ENCODE data around the gene GLT8D1.
"Not testable (repeated sequence)": the region's sequence is repeated elsewhere in the genome, so short reads cannot be mapped to it uniquely, and the experiment has no call there.

Gene GLT8D1, protein sequence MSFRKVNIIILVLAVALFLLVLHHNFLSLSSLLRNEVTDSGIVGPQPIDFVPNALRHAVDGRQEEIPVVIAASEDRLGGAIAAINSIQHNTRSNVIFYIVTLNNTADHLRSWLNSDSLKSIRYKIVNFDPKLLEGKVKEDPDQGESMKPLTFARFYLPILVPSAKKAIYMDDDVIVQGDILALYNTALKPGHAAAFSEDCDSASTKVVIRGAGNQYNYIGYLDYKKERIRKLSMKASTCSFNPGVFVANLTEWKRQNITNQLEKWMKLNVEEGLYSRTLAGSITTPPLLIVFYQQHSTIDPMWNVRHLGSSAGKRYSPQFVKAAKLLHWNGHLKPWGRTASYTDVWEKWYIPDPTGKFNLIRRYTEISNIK

DNA sequence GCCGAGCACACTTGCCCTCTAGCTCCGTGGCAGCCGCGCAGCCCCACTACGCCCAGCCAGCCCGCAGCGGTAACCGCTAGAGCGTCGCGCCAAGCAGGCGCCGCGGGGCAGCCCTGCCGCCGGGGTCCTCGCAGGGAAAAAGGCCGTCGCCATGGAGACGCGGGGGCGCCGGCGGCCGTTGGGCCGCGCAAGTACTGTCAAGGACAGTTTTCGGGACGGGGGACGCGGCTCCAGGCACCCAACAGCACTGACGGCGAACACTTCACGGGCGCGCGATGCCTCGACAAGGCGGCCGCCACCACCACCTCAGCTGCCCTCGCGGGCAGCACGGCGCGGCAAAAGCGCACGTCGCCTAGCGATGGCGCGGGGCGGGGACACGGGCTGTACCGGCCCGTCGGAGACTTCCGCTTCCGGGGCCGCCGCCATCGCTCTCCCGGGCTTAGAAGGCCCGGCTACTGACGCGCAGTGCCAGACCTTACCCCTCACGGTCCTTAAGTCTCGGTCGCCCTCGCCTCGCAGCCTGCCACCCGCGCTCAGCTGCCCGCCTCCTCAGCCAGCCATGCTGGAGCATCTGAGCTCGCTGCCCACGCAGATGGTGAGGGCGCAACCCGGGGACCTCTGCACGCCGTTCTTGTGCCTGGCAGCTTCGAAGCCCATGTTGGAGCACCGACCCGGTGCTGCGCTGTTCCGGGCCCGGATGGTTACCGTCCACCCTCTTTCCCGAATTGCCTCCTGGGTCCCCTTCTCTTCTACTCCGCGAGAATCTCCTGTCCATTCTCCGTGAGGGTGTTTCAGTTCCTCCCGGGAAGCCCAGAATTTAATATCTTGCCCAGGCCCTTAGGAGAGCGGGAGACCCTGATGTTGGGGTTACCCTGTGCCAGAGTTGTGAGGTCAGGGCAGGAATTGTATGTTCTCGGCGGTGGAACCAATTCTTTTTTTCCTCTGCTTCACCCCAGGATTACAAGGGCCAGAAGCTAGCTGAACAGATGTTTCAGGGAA, at the start of gene GLT8D1, which contains the start of gene SPCS1:
Gene GLT8D1, minus strand, starts transcription at position 104 of the 999 bp plus-strand sequence. CDS start 5,331 bp downstream, outside the sequence.
Gene SPCS1, plus strand, starts transcription at position 419 of the 999 bp plus-strand sequence. Its CDS starts 141 bp downstream, at position 560.
- Histone ChIP-seq H3K4me1 (ENCODE audit: control insufficient read depth, insufficient read depth, low read length) (peaks cover 21% of the 10 kb centered on the region), H3K9me3 (ENCODE audit: control insufficient read depth, low read length) (no peaks in the 10 kb centered on the region), H3K27me3 (ENCODE audit: control insufficient read depth, insufficient read depth, low read length) (no peaks in the 10 kb centered on the region), H3K9ac (ENCODE audit: low read length) (peak within 1 kb of the TSS; percentile 91), H3K4me3 (ENCODE audit: low read length) (peak within 1 kb of the TSS; percentile 68), H3K36me3 (ENCODE audit: control insufficient read depth, insufficient read depth, low read length) (no peaks in the 10 kb centered on the region)

DNA sequence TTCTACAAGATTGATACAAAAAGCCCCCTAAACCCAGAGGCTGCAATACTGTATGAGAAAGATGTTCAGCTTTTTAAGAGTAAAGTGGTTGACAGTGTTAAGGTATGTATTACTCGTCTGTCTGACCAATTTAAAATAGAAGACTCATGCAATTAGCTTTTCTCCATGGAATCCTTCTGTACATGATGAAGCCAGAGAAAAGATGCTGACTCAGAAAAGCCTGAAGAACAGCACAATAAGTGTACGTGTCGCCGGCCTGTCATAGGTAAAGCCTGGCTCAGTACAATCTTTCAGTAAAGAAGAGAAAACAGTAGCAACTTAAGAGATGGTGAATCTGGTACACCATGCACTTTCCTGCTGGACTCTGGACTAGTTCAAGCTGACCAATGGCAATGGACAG, 48.8 kb upstream of the GLT8D1 start:
- Histone ChIP-seq H3K36me3 (ENCODE audit: control insufficient read depth, insufficient read depth, low read length) (peaks cover 7% of the 10 kb centered on the region), H3K4me3 (ENCODE audit: low read length) (no peak overlapping the region), H3K9ac (ENCODE audit: low read length) (no peak overlapping the region), H3K9me3 (ENCODE audit: control insufficient read depth, low read length) (no peaks in the 10 kb centered on the region), H3K4me1 (ENCODE audit: control insufficient read depth, insufficient read depth, low read length) (peaks cover 7% of the 10 kb centered on the region), H3K27me3 (ENCODE audit: control insufficient read depth, insufficient read depth, low read length) (no peaks in the 10 kb centered on the region)

DNA sequence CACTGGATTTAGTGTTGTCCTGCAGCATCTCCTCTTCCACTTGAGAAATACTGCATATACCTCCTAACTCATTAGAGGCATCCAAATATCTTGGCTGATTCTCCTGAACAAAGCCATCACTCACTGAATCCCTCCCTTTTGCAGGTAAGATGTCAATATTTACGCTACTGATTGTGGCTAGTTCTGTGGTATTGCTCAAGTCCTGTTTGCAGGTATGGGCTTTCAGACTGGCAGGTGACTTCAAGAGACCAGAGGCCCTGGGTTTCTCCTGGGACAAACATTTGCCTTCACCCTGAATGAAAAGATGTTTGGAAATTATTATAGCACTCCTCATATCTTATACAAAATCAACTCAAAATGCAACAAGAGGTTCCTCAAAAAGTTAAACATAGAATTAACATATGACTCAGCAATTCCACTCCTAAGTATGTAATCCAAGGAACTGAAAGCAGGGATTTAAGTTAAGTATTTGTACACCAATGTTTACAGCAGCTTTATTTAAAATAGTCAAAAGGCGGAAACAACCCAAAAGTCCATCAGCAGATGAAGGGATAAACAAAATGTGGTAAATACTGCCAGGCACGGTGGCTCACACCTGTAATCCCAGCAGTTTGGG, 46.6 kb upstream of the GLT8D1 start:
- Histone ChIP-seq H3K9ac (ENCODE audit: low read length) (no peak overlapping the region), H3K4me3 (ENCODE audit: low read length) (no peak overlapping the region), H3K27me3 (ENCODE audit: control insufficient read depth, insufficient read depth, low read length) (no peaks in the 10 kb centered on the region), H3K9me3 (ENCODE audit: control insufficient read depth, low read length) (no peaks in the 10 kb centered on the region), H3K36me3 (ENCODE audit: control insufficient read depth, insufficient read depth, low read length) (peaks cover 7% of the 10 kb centered on the region), H3K4me1 (ENCODE audit: control insufficient read depth, insufficient read depth, low read length) (peaks cover 7% of the 10 kb centered on the region)

DNA sequence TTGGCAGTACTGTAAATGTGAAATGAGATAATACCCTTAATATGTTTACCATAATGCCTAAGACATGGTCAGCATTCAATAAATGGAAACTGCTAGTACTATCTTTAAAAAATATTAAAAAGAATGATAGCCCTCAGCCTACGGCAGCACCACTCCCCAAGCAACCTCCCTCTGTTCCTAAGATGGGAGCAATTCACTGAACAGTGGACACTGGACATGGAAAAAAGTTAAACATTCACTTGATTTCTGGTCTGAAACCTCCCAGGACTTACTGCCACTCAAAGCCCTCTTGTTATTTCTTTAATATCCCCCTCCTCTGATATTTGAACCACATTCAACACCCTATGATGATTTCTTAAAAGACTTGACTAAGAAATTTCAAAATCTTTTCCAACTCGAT, 38.1 kb upstream of the GLT8D1 start:
- H3K36me3 ChIP-seq (ENCODE audit: control insufficient read depth, insufficient read depth, low read length) = no peaks in the 10 kb centered on the region
- no peak overlapping the region for H3K9ac ChIP-seq (ENCODE audit: low read length)
- no peaks in the 10 kb centered on the region for H3K27me3 ChIP-seq (ENCODE audit: control insufficient read depth, insufficient read depth, low read length)
- no peaks in the 10 kb centered on the region for H3K9me3 ChIP-seq (ENCODE audit: control insufficient read depth, low read length)
- H3K4me1 ChIP-seq (ENCODE audit: control insufficient read depth, insufficient read depth, low read length) = no peaks in the 10 kb centered on the region
- H3K4me3 ChIP-seq (ENCODE audit: low read length) = no peak overlapping the region

DNA sequence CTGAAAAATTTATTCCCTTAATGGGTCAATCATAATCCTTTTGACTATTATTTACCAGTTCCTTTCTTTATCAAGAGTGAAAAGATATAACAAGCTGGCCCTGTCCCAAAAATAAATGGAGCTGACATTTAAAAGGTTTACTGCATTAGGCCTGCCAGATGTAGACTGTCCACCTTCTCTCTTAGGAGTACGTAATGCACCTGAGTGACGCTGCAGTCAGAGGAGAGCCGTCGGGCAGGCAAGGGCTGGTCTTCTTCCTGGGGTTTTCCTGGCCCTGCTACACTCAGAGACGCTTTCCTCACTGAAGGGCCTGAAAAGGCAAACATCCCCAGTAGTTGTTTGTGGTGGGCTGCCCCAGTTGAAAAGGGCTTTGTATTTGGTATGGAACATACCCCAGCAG, 37.6 kb upstream of the GLT8D1 start:
- Histone ChIP-seq H3K27me3 (ENCODE audit: control insufficient read depth, insufficient read depth, low read length) (no peaks in the 10 kb centered on the region), H3K36me3 (ENCODE audit: control insufficient read depth, insufficient read depth, low read length) (no peaks in the 10 kb centered on the region), H3K9me3 (ENCODE audit: control insufficient read depth, low read length) (no peaks in the 10 kb centered on the region), H3K9ac (ENCODE audit: low read length) (no peak overlapping the region), H3K4me3 (ENCODE audit: low read length) (no peak overlapping the region), H3K4me1 (ENCODE audit: control insufficient read depth, insufficient read depth, low read length) (no peaks in the 10 kb centered on the region)

DNA sequence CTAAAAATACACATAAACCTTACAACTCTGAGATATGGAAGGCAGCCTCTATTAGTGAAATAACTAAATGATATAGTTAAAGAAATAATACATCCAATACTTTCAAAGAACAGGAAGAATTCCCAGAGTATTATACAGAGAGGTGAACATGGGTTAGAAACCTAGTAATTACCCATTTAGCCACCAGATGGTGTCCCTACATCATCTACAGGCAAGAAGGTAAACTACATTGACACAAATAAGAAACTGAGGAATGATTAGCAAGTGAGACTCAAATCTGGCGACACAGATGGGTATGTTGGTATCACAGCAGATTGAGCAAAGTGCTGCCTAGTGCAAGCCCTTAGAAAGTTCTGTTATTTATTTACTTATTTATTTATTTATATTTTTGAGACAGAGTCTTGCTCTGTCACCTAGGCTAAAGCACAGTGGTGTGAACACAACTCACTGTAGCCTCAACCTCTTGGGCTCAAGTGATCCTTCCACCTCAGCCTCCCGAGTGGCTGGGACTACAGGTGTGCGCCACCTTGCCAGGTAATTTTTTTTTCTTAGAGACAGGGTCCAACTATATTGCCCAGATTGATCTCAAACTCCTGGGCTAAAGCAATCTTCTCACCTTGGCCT, 36.9 kb upstream of the GLT8D1 start:
- no peaks in the 10 kb centered on the region for H3K4me1 ChIP-seq (ENCODE audit: control insufficient read depth, insufficient read depth, low read length)
- H3K9me3 ChIP-seq (ENCODE audit: control insufficient read depth, low read length) = no peaks in the 10 kb centered on the region
- no peaks in the 10 kb centered on the region for H3K36me3 ChIP-seq (ENCODE audit: control insufficient read depth, insufficient read depth, low read length)
- no peak overlapping the region for H3K9ac ChIP-seq (ENCODE audit: low read length)
- H3K27me3 ChIP-seq (ENCODE audit: control insufficient read depth, insufficient read depth, low read length) = no peaks in the 10 kb centered on the region
- no peak overlapping the region for H3K4me3 ChIP-seq (ENCODE audit: low read length)

DNA sequence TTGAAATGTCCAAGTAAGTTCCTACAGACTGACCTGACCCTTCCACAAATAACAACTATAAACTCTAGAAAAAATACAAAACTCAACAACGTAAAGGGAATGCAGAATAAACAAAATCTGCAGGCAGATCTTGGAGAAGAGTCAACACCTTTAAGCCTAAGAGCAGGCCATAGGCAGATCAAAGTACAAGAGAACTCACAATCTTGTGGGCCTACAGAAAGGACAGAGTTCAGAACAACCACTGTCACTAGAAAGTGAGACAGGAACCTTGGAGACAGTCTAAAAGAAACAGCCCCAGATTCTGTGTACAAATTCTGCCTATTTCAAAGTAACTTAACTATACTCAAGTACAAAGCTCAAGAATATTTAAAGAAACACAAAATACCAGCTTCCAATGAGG, 34.1 kb upstream of the GLT8D1 start:
- Histone ChIP-seq H3K4me3 (ENCODE audit: low read length) (no peak overlapping the region), H3K4me1 (ENCODE audit: control insufficient read depth, insufficient read depth, low read length) (no peaks in the 10 kb centered on the region), H3K9me3 (ENCODE audit: control insufficient read depth, low read length) (no peaks in the 10 kb centered on the region), H3K9ac (ENCODE audit: low read length) (no peak overlapping the region), H3K27me3 (ENCODE audit: control insufficient read depth, insufficient read depth, low read length) (no peaks in the 10 kb centered on the region), H3K36me3 (ENCODE audit: control insufficient read depth, insufficient read depth, low read length) (no peaks in the 10 kb centered on the region)

DNA sequence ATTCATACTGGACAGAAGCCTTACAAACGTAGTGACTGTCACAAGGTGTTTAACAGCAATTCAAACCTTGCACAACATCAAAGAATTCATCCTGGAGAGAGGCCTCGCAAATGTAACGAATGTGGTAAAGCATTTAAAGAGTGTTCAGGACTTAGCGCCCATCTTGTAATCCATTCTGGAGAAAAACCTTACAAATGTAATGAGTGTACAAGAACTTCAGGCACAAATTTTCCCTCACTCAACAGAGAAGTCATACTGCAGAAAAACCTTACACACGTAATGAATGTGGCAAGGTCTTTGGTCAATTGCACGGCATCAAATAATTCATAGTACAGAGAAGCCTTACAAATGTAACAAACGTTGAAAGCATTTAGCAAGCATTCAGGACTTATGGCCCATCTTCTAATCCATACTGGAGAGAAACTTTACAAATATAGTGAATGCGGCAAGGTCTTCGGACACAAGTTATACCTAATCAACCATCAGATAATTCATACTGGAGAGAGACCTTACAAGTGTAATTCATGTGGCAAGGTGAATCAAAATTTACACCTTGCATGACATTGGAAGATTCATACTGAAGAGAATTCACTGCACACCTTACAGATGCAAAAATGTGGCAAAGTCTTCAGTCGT, 27.8 kb upstream of the GLT8D1 start:
- Histone ChIP-seq H3K9me3 (ENCODE audit: control insufficient read depth, low read length) (no peaks in the 10 kb centered on the region), H3K9ac (ENCODE audit: low read length) (no peak overlapping the region), H3K27me3 (ENCODE audit: control insufficient read depth, insufficient read depth, low read length) (no peaks in the 10 kb centered on the region), H3K4me1 (ENCODE audit: control insufficient read depth, insufficient read depth, low read length) (no peaks in the 10 kb centered on the region), H3K36me3 (ENCODE audit: control insufficient read depth, insufficient read depth, low read length) (no peaks in the 10 kb centered on the region), H3K4me3 (ENCODE audit: low read length) (no peak overlapping the region)

DNA sequence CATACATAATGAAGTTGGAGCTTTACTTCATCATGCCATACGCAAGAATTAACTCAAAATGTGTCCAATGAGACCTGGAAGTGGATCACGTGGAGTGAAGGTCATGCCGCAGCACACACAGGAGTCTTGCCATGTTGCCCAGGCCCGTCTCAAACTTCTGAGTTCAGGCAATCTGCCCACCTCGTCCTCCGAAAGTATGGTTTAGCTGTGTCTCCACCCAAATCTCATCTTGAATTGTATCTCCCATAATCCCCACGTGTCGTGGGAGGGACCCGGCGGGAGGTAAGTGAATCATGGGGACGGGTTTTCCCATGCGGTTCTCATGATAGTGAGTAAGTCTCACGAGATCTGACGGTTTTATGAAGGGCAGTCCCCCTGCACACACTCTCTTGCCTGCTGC, 26.0 kb upstream of the GLT8D1 start:
- no peak overlapping the region for H3K4me3 ChIP-seq (ENCODE audit: low read length)
- H3K4me1 ChIP-seq (ENCODE audit: control insufficient read depth, insufficient read depth, low read length) = no peaks in the 10 kb centered on the region
- H3K36me3 ChIP-seq (ENCODE audit: control insufficient read depth, insufficient read depth, low read length) = no peaks in the 10 kb centered on the region
- H3K9ac ChIP-seq (ENCODE audit: low read length) = no peak overlapping the region
- H3K9me3 ChIP-seq (ENCODE audit: control insufficient read depth, low read length) = no peaks in the 10 kb centered on the region
- H3K27me3 ChIP-seq (ENCODE audit: control insufficient read depth, insufficient read depth, low read length) = no peaks in the 10 kb centered on the region

DNA sequence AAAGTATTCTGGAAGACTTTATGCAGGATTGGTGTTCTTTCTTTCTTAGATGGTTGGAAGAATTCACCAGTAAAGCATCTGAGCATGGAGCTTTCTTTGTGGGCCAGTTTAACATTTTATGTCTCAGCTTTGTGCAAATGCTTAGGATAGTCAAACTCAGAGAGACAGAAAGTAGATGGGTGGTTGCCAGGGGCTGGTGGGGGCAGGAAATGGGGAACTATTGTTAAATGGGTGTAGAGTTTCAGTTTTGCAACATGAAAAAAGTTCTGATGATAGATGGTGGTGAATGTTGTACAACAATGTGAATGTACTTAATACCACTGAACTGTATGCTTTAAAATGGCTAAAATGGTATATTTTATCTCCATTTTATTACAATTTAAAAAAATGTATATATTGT, 25.1 kb upstream of the GLT8D1 start:
- no peak overlapping the region for H3K4me3 ChIP-seq (ENCODE audit: low read length)
- H3K27me3 ChIP-seq (ENCODE audit: control insufficient read depth, insufficient read depth, low read length) = no peaks in the 10 kb centered on the region
- no peaks in the 10 kb centered on the region for H3K9me3 ChIP-seq (ENCODE audit: control insufficient read depth, low read length)
- H3K36me3 ChIP-seq (ENCODE audit: control insufficient read depth, insufficient read depth, low read length) = no peaks in the 10 kb centered on the region
- no peaks in the 10 kb centered on the region for H3K4me1 ChIP-seq (ENCODE audit: control insufficient read depth, insufficient read depth, low read length)
- H3K9ac ChIP-seq (ENCODE audit: low read length) = no peak overlapping the region

DNA sequence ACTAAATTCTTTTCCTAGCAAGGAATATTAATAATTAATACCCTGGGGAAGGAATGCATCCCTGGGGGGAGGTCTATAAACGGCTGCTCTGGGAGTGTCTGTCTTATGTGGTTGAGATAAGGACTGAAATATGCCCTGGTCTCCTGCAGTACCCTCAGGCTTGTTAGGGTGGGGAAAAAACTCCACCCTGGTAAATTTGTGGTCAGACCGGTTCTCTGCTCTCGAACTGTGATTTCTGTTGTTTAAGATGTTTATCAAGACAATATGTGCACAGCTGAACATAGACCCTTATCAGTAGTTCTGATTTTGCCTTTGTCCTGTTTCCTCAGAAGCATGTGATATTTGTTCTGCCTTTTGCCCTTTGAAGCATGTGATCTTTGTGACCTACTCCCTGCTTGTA, 23.2 kb upstream of the GLT8D1 start:
- H3K27me3 ChIP-seq (ENCODE audit: control insufficient read depth, insufficient read depth, low read length); H3K4me3 ChIP-seq (ENCODE audit: low read length); H3K36me3 ChIP-seq (ENCODE audit: control insufficient read depth, insufficient read depth, low read length); H3K9ac ChIP-seq (ENCODE audit: low read length); H3K9me3 ChIP-seq (ENCODE audit: control insufficient read depth, low read length); H3K4me1 ChIP-seq (ENCODE audit: control insufficient read depth, insufficient read depth, low read length): not testable (repeated sequence)

Measured in mucosa of stomach (tissue), 1 donor.